HCT116 (cell line): ENCODE data around the gene TXNDC17. TPM values are rescaled to one million over a fixed set of nuclear protein-coding genes. Genes with fewer than 3 reads are reported as not detected.

ENCODE experiments used
- ATAC-seq: fragments of 200-7000 bp; cut with Tn5 transposase; 2 replicates; pipeline ENCODE4 v1.9.1; 2020; ENCODE audit warnings: mild to moderate bottlenecking, moderate library complexity
- BruUV-seq: library from RNA; stranded (reverse); fragments of 400-500 nt; replicated peaks from 2 replicates; lab custom pipeline; 2021; lab: Mats Ljungman, UMichigan
- CTCF ChIA-PET: fragments of 300-600 bp; sonication (Branson Sonifier 250); formaldehyde crosslinking; loops from one replicate; lab custom pipeline; 2021; ENCODE audit warnings: antibody characterized with exemption; lab: Charles Lee
- POLR2A ChIA-PET: fragments of 300-600, 350-600 bp; sonication (Branson Sonifier 250); formaldehyde crosslinking; loops from one replicate; lab custom pipeline; 2021; ENCODE audit warnings: antibody characterized with exemption; lab: Charles Lee
- RAD21 ChIA-PET, 2 experiments: fragments of 300-600 bp; sonication (Branson Sonifier 250); formaldehyde crosslinking; loops; one replicate each; lab custom pipeline; 2023; ENCODE audit warnings: low total read pairs in 2 of 2; ENCODE audit not compliant: uncharacterized antibody in 2 of 2, unreplicated experiment in 2 of 2, low non-redundant PET in 1 of 2; lab: Charles Lee
- DNase-seq: peaks from one replicate; pipeline ENCODE4 v3.0.0-alpha.2; 2010; ENCODE audit warnings: low read depth, low spot score
- H2AFZ ChIP-seq: fragments of 200-600 bp; shearing (Covaris generic), sonication (generic); 2 replicates; pipeline ENCODE4 v1.6.1; 2017; ENCODE audit warnings: low read depth, mixed run types, mixed read lengths, antibody characterized with exemption, low read length; ENCODE audit not compliant: poor library complexity, severe bottlenecking
- H3K27ac ChIP-seq: 2 replicates; pipeline ENCODE4 v1.5.1; 2012; ENCODE audit warnings: low read depth, low read length
- H3K27me3 ChIP-seq: fragments of 200-600 bp; sonication (generic); 2 replicates; pipeline ENCODE4 v1.6.1; 2016; ENCODE audit warnings: mixed run types, low read length, mixed read lengths; ENCODE audit not compliant: insufficient read depth
- H3K36me3 ChIP-seq, 2 experiments: fragments of 200-500 bp in 1 of 2; fragments of 200-600 bp in 1 of 2; sonication (Bioruptor generic) in 1 of 2; sonication (generic) in 1 of 2; 2 replicates each; pipeline versions ENCODE4 v1.5.1 to v1.6.1; 2014 to 2016; ENCODE audit warnings: low read length in 2 of 2, inconsistent platforms in 1 of 2, mixed read lengths in 1 of 2, mixed run types in 1 of 2; ENCODE audit not compliant: insufficient read depth in 2 of 2, control insufficient read depth in 1 of 2
- H3K4me1 ChIP-seq, 2 experiments: fragments of 200-600 bp in 1 of 2; sonication (generic) in 1 of 2; 2 replicates each; pipeline versions ENCODE4 v1.5.1 to v1.6.1; 2012 to 2017; ENCODE audit warnings: low read length in 2 of 2, inconsistent platforms in 1 of 2, mild to moderate bottlenecking in 1 of 2, mixed read lengths in 1 of 2, mixed run types in 1 of 2, moderate library complexity in 1 of 2; ENCODE audit not compliant: insufficient read depth in 2 of 2, control insufficient read depth in 1 of 2
- H3K4me2 ChIP-seq: fragments of 200-600 bp; sonication (generic); 2 replicates; pipeline ENCODE4 v1.6.1; 2017; ENCODE audit warnings: mixed run types, low read length, mixed read lengths
- H3K4me3 ChIP-seq, 2 experiments: fragments of 200-600 bp in 1 of 2; sonication (generic) in 1 of 2; replicated peaks in 1 of 2; 2 replicates each; pipeline ENCODE4 v1.5.1; 2011 to 2016; ENCODE audit warnings: low read length in 2 of 2, control low read depth in 1 of 2, low read depth in 1 of 2, mild to moderate bottlenecking in 1 of 2, mixed read lengths in 1 of 2, mixed run types in 1 of 2
- H3K79me2 ChIP-seq: fragments of 200-600 bp; sonication (generic); 2 replicates; pipeline ENCODE4 v1.6.1; 2017; ENCODE audit warnings: mild to moderate bottlenecking, mixed run types, low read length, moderate library complexity, mixed read lengths; ENCODE audit not compliant: insufficient read depth
- H3K9ac ChIP-seq: fragments of 200-600 bp; sonication (generic); 2 replicates; pipeline ENCODE4 v1.6.1; 2016; ENCODE audit warnings: low read length, mixed read lengths
- H3K9me2 ChIP-seq: fragments of 200-600 bp; sonication (generic), shearing (Covaris generic); 2 replicates; pipeline ENCODE4 v1.6.1; 2017; ENCODE audit warnings: mixed run types, mild to moderate bottlenecking, moderate library complexity; ENCODE audit not compliant: insufficient read depth
- H3K9me3 ChIP-seq, 2 experiments: fragments of 200-500 bp in 1 of 2; fragments of 200-600 bp in 1 of 2; sonication (Bioruptor generic) in 1 of 2; sonication (generic) in 1 of 2; 2 replicates each; pipeline ENCODE4 v1.6.1; 2014 to 2017; ENCODE audit warnings: low read length in 2 of 2, mixed read lengths in 2 of 2, inconsistent platforms in 1 of 2, low read depth in 1 of 2, mild to moderate bottlenecking in 1 of 2, mixed run types in 1 of 2, moderate library complexity in 1 of 2; ENCODE audit not compliant: control insufficient read depth in 1 of 2, insufficient read depth in 1 of 2
- H4K20me1 ChIP-seq: fragments of 200-600 bp; sonication (generic), shearing (Covaris generic); 2 replicates; pipeline ENCODE4 v1.6.1; 2017; ENCODE audit warnings: mixed run types, mild to moderate bottlenecking, moderate library complexity; ENCODE audit not compliant: insufficient read depth
- CBX3 ChIP-seq: IDR thresholded peaks from 2 replicates; pipeline ENCODE4 v1.6.1; 2012; ENCODE audit warnings: low read depth
- CEBPB ChIP-seq: IDR thresholded peaks from 2 replicates; pipeline ENCODE4 v1.6.1; 2012; ENCODE audit warnings: low read depth
- EGR1 ChIP-seq: IDR thresholded peaks from 2 replicates; pipeline ENCODE4 v1.6.1; 2012; ENCODE audit warnings: low read depth
- ELF1 ChIP-seq: IDR thresholded peaks from 2 replicates; pipeline ENCODE4 v1.6.1; 2012; ENCODE audit warnings: low read depth, borderline replicate concordance
- EZH2phosphoT487 ChIP-seq: fragments of 200-600 bp; IDR thresholded peaks from 2 replicates; pipeline ENCODE4 v1.6.1; 2018; ENCODE audit warnings: antibody characterized with exemption, borderline replicate concordance
- FOSL1 ChIP-seq: IDR thresholded peaks from 2 replicates; pipeline ENCODE4 v1.6.1; 2012; ENCODE audit warnings: low read depth
- MAX ChIP-seq: IDR thresholded peaks from 2 replicates; pipeline ENCODE4 v1.6.1; 2012
- POLR2A ChIP-seq: IDR thresholded peaks from 2 replicates; pipeline ENCODE4 v1.7.0; 2011; ENCODE audit warnings: borderline replicate concordance; ENCODE audit not compliant: insufficient read depth, insufficient read length; ENCODE audit errors: extremely low read depth
- POLR2AphosphoS5 ChIP-seq: IDR thresholded peaks from 2 replicates; pipeline ENCODE4 v1.6.1; 2011; ENCODE audit warnings: mild to moderate bottlenecking, low read depth, low read length, moderate library complexity
- REST ChIP-seq: IDR thresholded peaks from 2 replicates; pipeline ENCODE4 v1.6.1; 2012; ENCODE audit warnings: low read depth
- SP1 ChIP-seq: IDR thresholded peaks from 2 replicates; pipeline ENCODE4 v1.6.1; 2012; ENCODE audit warnings: low read depth
- SRF ChIP-seq: IDR thresholded peaks from 2 replicates; pipeline ENCODE4 v1.6.1; 2012; ENCODE audit warnings: low read depth
- YY1 ChIP-seq: IDR thresholded peaks from 2 replicates; pipeline ENCODE4 v1.6.1; 2011; ENCODE audit warnings: low read length, low read depth, moderate library complexity, mild to moderate bottlenecking; ENCODE audit not compliant: insufficient replicate concordance; ENCODE audit errors: extremely low read depth
- ZBTB33 ChIP-seq: IDR thresholded peaks from 2 replicates; pipeline ENCODE4 v1.6.1; 2011; ENCODE audit warnings: mild to moderate bottlenecking, low read length, moderate library complexity; ENCODE audit not compliant: insufficient replicate concordance; ENCODE audit errors: extremely low read depth
- ZFX ChIP-seq: fragments of 450-650 bp; IDR thresholded peaks from 2 replicates; pipeline ENCODE4 v1.6.1; 2017
- ZNF274 ChIP-seq: fragments of 200-500 bp; sonication (Bioruptor generic); IDR thresholded peaks from 2 replicates; pipeline ENCODE4 v1.6.1; 2014; ENCODE audit warnings: mild to moderate bottlenecking, low read depth, low read length, inconsistent platforms
- intact Hi-C: fragments of 100-400 bp; cut with micrococcal nuclease; formaldehyde crosslinking; loops from 2 replicates; pipeline ENCODE4 v1.10.0; 2022
- total RNA-seq: library from RNA; stranded (reverse); gene quantifications from one replicate; pipeline ENCODE4 v1.2.1, GENCODE V29; 2021; ENCODE audit not compliant: unreplicated experiment

TXNDC17 gene
- total RNA-seq, 1 experiment from 2014 or later = 121 TPM

- TF ChIP-seq ZNF274 (no peak), SRF (no peak), CEBPB (no peak), CBX3 (no peak), ELF1 (peak; percentile 52; the same call in 1 of the 2 replicates), YY1 (peak; percentile 77), REST (no peak)
Observed at GRCh38 chr17:6651354-6651918, 10.6 kb downstream of the TXNDC17 start, which contains the start of the genes C17orf100 and MED31 (continued).

- peaks cover 43% of the 10 kb centered on the region for H3K79me2 ChIP-seq
- TF ChIP-seq ELF1 (no peak), MAX (no peak), POLR2A (no peak), FOSL1 (no peak), EZH2phosphoT487 (no peak), SP1 (no peak), POLR2AphosphoS5 (no peak), EGR1 (no peak), ZBTB33 (no peak), ZFX (no peak), YY1 (no peak)
Observed at GRCh38 chr17:6651919-6652452, 11.1 kb downstream of the TXNDC17 start.

More at GRCh38 chr17:6651919-6652452, 11.1 kb downstream of the TXNDC17 start:
- H3K36me3 ChIP-seq = peaks cover 18 to 22% of the 10 kb centered on the region in 2 experiments; a peak in 3 of 4 replicates
- 0 out of 2 replicates have a peak, but pooled peaks cover 8% of the 10 kb centered on the region for H4K20me1 ChIP-seq
- H3K9me2 ChIP-seq = no peaks in the 10 kb centered on the region
- H3K27me3 ChIP-seq = no peaks in the 10 kb centered on the region
- intact Hi-C loops = no loop called here
- H2AFZ ChIP-seq = no peak overlapping the region
- ATAC-seq (no peak), DNase-seq (no peak)
- CTCF ChIA-PET = interaction anchor here (1.0 to 1.3 kb wide), 2 partner anchors 179 to 353 kb away, joined by 3 read pairs; no protein-coding TSS in a partner anchor
- H3K9ac ChIP-seq = peak overlapping the region; percentile 80
- H3K9me3 ChIP-seq = no peaks in the 10 kb centered on the region
- peaks cover 11 to 15% of the 10 kb centered on the region in 2 experiments for H3K4me1 ChIP-seq
- RAD21 ChIA-PET = no interaction called here
- peak overlapping the region; percentile 82; the same call in 1 of the 2 replicates for H3K27ac ChIP-seq
- H3K4me2 ChIP-seq = peak overlapping the region; percentile 65
- TSS peak; percentile 62 for BruUV-seq
- H3K4me3 ChIP-seq = peak overlapping the region; percentile 70 to 92
- POLR2A ChIA-PET = interaction anchor here (0.8 to 1.4 kb wide), 2 partner anchors 10 to 373 kb away, joined by 3 to 7 read pairs; no protein-coding TSS in a partner anchor
